Transverse colon (tissue), 4 donors: Measurements from ENCODE around the gene TRMT61A. TPM values are rescaled to one million over a fixed set of nuclear protein-coding genes. Genes with fewer than 3 reads are reported as not detected.
A peak's percentile ranks its signal among the peaks of the same experiment; 100 is the strongest.

ENCODE experiments used
- DNase-seq: peaks from one replicate; pipeline ENCODE4 v3.0.0-alpha.2; 2019
- H3K27ac ChIP-seq, 4 donors: fragments of 200-600 bp; sonication (generic); 2 replicates each; pipeline ENCODE4 v1.5.1; 2016 to 2018; ENCODE audit warnings: inconsistent platforms in 4 of 4
- H3K27me3 ChIP-seq: fragments of 200-600 bp; sonication (generic); 2 replicates; pipeline ENCODE4 v1.5.1; 2017; ENCODE audit warnings: inconsistent platforms
- H3K36me3 ChIP-seq, 4 donors: fragments of 200-600 bp; sonication (generic); 2 replicates each; pipeline ENCODE4 v1.5.1; 2017 to 2019; ENCODE audit warnings: inconsistent platforms in 4 of 4
- H3K4me1 ChIP-seq, 4 donors: fragments of 200-600 bp; sonication (generic); 2 replicates each; pipeline ENCODE4 v1.5.1; 2017 to 2020; ENCODE audit warnings: inconsistent platforms in 4 of 4
- H3K4me3 ChIP-seq, 4 donors: fragments of 200-600 bp; sonication (generic); 1 replicate in 1 of 4; 2 replicates in 3 of 4; pipeline versions ENCODE4 v1.5.1 to v1.6.1; 2017 to 2019; ENCODE audit warnings: inconsistent platforms in 4 of 4
- H3K9me3 ChIP-seq, 2 donors: fragments of 200-600 bp; sonication (generic); 2 replicates each; pipeline ENCODE4 v1.5.1; 2017 to 2019; ENCODE audit warnings: inconsistent platforms in 2 of 2
- CTCF ChIP-seq, 5 experiments: fragments of 200-600 bp in 3 of 5; fragments of 450-650 bp in 2 of 5; sonication (generic) in 3 of 5; IDR thresholded peaks; 1 replicate in 2 of 5; 2 replicates in 3 of 5; pipeline ENCODE4 v1.5.1; 2016 to 2017; ENCODE audit warnings: antibody characterized with exemption in 5 of 5, inconsistent platforms in 3 of 5, mild to moderate bottlenecking in 2 of 5, moderate library complexity in 1 of 5
- EP300 ChIP-seq: sonication (generic); formaldehyde crosslinking; IDR thresholded peaks from one replicate; pipeline ENCODE4 v1.6.1; 2017; ENCODE audit warnings: antibody characterized with exemption, low read depth
- POLR2A ChIP-seq: fragments of 450-650 bp; IDR thresholded peaks from one replicate; pipeline ENCODE4 v1.6.1; 2016; ENCODE audit warnings: antibody characterized with exemption, mild to moderate bottlenecking, moderate library complexity
- POLR2AphosphoS5 ChIP-seq, 3 donors: sonication (generic); formaldehyde crosslinking; IDR thresholded peaks; one replicate each; pipeline ENCODE4 v1.6.1; 2016; ENCODE audit warnings: antibody characterized with exemption in 3 of 3
- WGBS, 2 donors: methylation state at CpG; one replicate each; pipeline ENCODE4 v1.1.5; 2018; ENCODE audit warnings: low coverage in 1 of 2; 5-methylcytosine and 5-hydroxymethylcytosine counted together
- in situ Hi-C, 4 donors: fragments of 200-750 bp; cut with MboI; loops; one replicate each; pipeline versions ENCODE4 v1.15.0 to v1.15.1; 2017; ENCODE audit warnings: low sequenced_read_pairs in 3 of 4, low pct_ligation_motif_present in 1 of 4, low pct_unique_long_range_greater_than_20kb in 1 of 4
- intact Hi-C: fragments of 100-400 bp; cut with DNase I; formaldehyde crosslinking; loops from one replicate; pipeline ENCODE4 v1.15.1; 2023; ENCODE audit warnings: low total_unique reads
- total RNA-seq, 4 donors: library from RNA; depleted of rRNA; stranded (reverse); fragments of >200 nt; gene quantifications; one replicate each; pipeline ENCODE4 v1.1.0, GENCODE V29; 2016

TRMT61A gene
- total RNA-seq, 4 donors from 2014 or later = 12.2 to 38.2 (median 14.1) TPM

- Histone ChIP-seq H3K4me3 (peak overlapping the region; percentile 51 to 98 (median 84)), H3K36me3 (no peaks in the 10 kb centered on the region), H3K27me3 (peaks cover under 1% of the 10 kb centered on the region), H3K9me3 (no peaks in the 10 kb centered on the region), H3K4me1 (peaks cover 45 to 81% (median 70%) of the 10 kb centered on the region in 4 donors), H3K27ac (peak overlapping the region; percentile 89 to 95 (median 94))
- intact Hi-C loops (loop anchor here (1.0 kb wide), 1 partner anchor 25 kb away; no protein-coding TSS in a partner anchor), in situ Hi-C loops (no loop called here)
- DNase-seq = peak; percentile 56
- WGBS, 2 donors = 30% methylated on average over 9 of the region's 10 CpGs; no CpG with 5 or more reads in 1 of the 2 donors
- TF ChIP-seq EP300 = no peak
- peak in 1 of 3 donors; percentile 30 for TF ChIP-seq POLR2AphosphoS5 (IDR thresholded peaks at IDR 0.05)
Measured at GRCh38 chr14:103528146-103528586, 830 bp upstream of the TRMT61A start.

DNA sequence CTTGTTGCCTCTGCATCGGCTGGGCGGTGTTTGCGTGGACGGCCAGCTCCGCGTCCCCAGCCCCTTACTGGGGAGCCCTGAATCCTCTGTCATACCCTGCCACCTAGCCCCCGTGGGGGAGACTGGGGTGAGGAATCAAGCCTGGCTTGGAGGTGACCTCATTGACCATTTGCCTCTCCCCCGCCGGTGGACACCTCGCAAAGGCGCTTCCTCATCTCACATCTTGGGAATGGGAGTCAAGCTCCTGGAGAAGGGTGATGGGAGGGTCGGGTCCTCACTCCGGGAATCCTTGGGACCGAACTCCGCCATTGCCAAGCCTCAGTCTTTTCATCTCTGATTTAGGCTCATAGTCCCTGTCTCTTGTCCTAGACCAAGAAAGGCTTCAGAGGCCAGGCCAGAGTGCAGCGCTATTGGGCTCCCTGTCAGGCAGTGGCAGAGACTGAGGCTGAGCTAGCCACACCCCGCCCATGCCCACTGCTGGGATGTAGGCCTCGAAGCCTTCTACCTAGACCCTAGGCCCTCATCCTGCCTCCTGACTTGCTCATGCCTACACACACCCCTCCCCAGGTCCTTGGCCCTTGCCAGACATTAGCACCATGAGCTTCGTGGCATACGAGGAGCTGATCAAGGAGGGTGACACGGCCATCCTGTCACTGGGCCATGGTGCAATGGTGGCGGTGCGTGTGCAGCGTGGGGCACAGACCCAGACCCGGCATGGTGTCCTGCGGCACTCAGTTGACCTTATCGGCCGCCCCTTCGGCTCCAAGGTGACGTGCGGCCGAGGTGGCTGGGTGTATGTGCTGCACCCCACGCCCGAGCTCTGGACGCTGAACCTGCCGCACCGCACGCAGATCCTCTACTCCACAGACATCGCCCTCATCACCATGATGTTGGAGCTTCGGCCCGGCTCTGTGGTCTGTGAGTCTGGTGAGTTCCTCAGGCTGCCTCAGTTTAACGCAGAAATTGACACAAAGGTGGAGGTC lies 678 bp downstream of the TRMT61A start:
- WGBS, 2 donors = 47% methylated on average over 42 of the region's 42 CpGs; no CpG with 5 or more reads in 1 of the 2 donors
- no peaks in the 10 kb centered on the region for H3K9me3 ChIP-seq
- in situ Hi-C loops = no loop called here
- peak overlapping the region; percentile 89 to 95 (median 94) for H3K27ac ChIP-seq
- peak overlapping the region; percentile 61 to 98 (median 84) for H3K4me3 ChIP-seq
- H3K4me1 ChIP-seq = peaks cover 42 to 80% (median 63%) of the 10 kb centered on the region in 4 donors
- no peaks in the 10 kb centered on the region for H3K27me3 ChIP-seq
- no peaks in the 10 kb centered on the region for H3K36me3 ChIP-seq
- intact Hi-C loops = no loop called here
- peak; percentile 8 for DNase-seq
- TF ChIP-seq POLR2A (no peak), POLR2AphosphoS5 (IDR thresholded peaks at IDR 0.05) (no peak), CTCF (IDR thresholded peaks at IDR 0.05) (no peak), EP300 (no peak)

- no peak overlapping the region for H3K27ac ChIP-seq
- H3K27me3 ChIP-seq = no peaks in the 10 kb centered on the region
- intact Hi-C loops (no loop called here), in situ Hi-C loops (no loop called here)
- no peaks in the 10 kb centered on the region for H3K9me3 ChIP-seq
- 40 to 62% methylated on average over 1 to 7 of the region's 7 CpGs for WGBS, 2 donors
- peaks cover 41 to 78% (median 61%) of the 10 kb centered on the region in 4 donors for H3K4me1 ChIP-seq
- DNase-seq = no peak
- H3K36me3 ChIP-seq = no peaks in the 10 kb centered on the region
- no peak overlapping the region for H3K4me3 ChIP-seq
- TF ChIP-seq POLR2A = no peak
Measured at GRCh38 chr14:103530390-103530789, 1.4 kb downstream of the TRMT61A start.

DNA sequence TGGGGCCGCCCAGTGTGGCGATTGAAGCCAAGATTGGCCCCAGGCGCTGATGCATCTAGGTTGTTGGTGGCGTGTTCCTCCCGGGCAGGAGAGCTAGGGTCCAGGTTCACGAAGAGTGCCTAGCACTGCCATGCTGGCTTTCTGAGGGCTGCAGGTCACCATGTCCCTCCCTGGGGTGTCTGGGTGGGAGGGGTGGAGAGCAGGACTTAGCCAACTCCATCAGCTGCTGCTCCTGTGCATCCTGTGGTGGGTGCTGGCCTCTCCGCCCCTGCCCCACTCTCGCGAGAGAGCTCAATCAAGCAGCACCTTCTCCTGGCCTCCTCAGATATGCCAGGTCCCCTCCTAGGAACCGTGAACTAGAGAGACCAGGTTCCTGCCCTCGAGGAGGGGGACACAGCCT lies 1.8 kb downstream of the TRMT61A start:
- no peak overlapping the region for H3K4me3 ChIP-seq
- intact Hi-C loops = no loop called here
- no peaks in the 10 kb centered on the region for H3K36me3 ChIP-seq
- WGBS, 2 donors = 91% methylated on average over 11 of the region's 11 CpGs; no CpG with 5 or more reads in 1 of the 2 donors
- in situ Hi-C loops = no loop called here
- H3K4me1 ChIP-seq = peaks cover 43 to 75% (median 58%) of the 10 kb centered on the region in 4 donors
- no peaks in the 10 kb centered on the region for H3K9me3 ChIP-seq
- no peaks in the 10 kb centered on the region for H3K27me3 ChIP-seq
- no peak for TF ChIP-seq POLR2AphosphoS5 (IDR thresholded peaks at IDR 0.05)
- no peak for TF ChIP-seq CTCF (IDR thresholded peaks at IDR 0.05)
- no peak for TF ChIP-seq EP300
- TF ChIP-seq POLR2A = no peak
- peak overlapping the region in 1 of 4 donors; percentile 94 for H3K27ac ChIP-seq
- no peak for DNase-seq
